ENCODE measurements around the gene MALT1. TPM values are rescaled to one million over a fixed set of nuclear protein-coding genes. Genes with fewer than 3 reads are reported as not detected.
"Not testable (repeated sequence)": the region's sequence is repeated elsewhere in the genome, so short reads cannot be mapped to it uniquely, and the experiment has no call there.

Gene MALT1
- total RNA-seq, 1 donor from 2014 or later, result 29.7 TPM

DNA sequence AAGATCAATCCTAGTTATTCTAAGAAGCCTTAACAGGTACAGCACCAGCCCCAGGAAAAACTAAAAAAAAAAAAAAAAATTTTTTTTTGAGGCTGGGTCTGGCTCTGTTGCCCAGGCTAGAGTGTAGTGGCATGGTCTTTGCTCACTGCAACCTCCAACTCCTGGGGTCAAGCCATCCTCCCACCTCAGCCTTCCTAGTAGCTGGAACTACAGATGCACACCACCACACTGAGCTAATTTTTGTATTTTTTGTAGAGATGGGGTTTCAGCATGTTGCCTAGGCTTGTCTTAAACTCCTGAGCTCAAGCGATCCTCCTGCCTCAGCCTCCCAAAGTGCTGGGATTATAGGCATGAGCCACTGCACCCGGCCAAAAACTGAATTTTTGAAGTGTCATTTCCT lies 32.0 kb upstream of the MALT1 start:
- H3K9me3 Mint-ChIP-seq, result peaks cover 5% of the 10 kb centered on the region
- H3K27me3 Mint-ChIP-seq, result peaks cover 4% of the 10 kb centered on the region
- H3K4me1 Mint-ChIP-seq (ENCODE audit: unreplicated experiment), result peaks cover 7% of the 10 kb centered on the region
- H3K4me3 Mint-ChIP-seq, result no peak overlapping the region
- no peaks in the 10 kb centered on the region for H3K36me3 Mint-ChIP-seq
- no peak for DNase-seq (ENCODE audit: extremely low spot score, unreplicated experiment)
- H3K27ac Mint-ChIP-seq, result no peak overlapping the region
- TF ChIP-seq, protein P1, sequence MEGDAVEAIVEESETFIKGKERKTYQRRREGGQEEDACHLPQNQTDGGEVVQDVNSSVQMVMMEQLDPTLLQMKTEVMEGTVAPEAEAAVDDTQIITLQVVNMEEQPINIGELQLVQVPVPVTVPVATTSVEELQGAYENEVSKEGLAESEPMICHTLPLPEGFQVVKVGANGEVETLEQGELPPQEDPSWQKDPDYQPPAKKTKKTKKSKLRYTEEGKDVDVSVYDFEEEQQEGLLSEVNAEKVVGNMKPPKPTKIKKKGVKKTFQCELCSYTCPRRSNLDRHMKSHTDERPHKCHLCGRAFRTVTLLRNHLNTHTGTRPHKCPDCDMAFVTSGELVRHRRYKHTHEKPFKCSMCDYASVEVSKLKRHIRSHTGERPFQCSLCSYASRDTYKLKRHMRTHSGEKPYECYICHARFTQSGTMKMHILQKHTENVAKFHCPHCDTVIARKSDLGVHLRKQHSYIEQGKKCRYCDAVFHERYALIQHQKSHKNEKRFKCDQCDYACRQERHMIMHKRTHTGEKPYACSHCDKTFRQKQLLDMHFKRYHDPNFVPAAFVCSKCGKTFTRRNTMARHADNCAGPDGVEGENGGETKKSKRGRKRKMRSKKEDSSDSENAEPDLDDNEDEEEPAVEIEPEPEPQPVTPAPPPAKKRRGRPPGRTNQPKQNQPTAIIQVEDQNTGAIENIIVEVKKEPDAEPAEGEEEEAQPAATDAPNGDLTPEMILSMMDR (conservative IDR thresholded peaks at IDR 0.05), result no peak

GRCh38 chr18:58639751-58640427 lies 31.4 kb upstream of the MALT1 start:
- no peak for DNase-seq (ENCODE audit: extremely low spot score, unreplicated experiment)
- Mint-ChIP-seq H3K4me3 (no peak overlapping the region), H3K9me3 (peaks cover 5% of the 10 kb centered on the region), H3K27ac (no peak overlapping the region), H3K4me1 (ENCODE audit: unreplicated experiment) (peaks cover 7% of the 10 kb centered on the region), H3K36me3 (no peaks in the 10 kb centered on the region), H3K27me3 (peaks cover 4% of the 10 kb centered on the region)
- TF ChIP-seq, protein P1 (conservative IDR thresholded peaks at IDR 0.05), result no peak

GRCh38 chr18:58640428-58640805 lies 30.8 kb upstream of the MALT1 start:
- peaks cover 4% of the 10 kb centered on the region for H3K27me3 Mint-ChIP-seq
- H3K4me3 Mint-ChIP-seq, result no peak overlapping the region
- no peak overlapping the region for H3K27ac Mint-ChIP-seq
- TF ChIP-seq, protein P1 (conservative IDR thresholded peaks at IDR 0.05), result no peak
- H3K36me3 Mint-ChIP-seq, result no peaks in the 10 kb centered on the region
- H3K9me3 Mint-ChIP-seq, result peaks cover 5% of the 10 kb centered on the region
- no peak for DNase-seq (ENCODE audit: extremely low spot score, unreplicated experiment)
- H3K4me1 Mint-ChIP-seq (ENCODE audit: unreplicated experiment), result peaks cover 7% of the 10 kb centered on the region

DNA sequence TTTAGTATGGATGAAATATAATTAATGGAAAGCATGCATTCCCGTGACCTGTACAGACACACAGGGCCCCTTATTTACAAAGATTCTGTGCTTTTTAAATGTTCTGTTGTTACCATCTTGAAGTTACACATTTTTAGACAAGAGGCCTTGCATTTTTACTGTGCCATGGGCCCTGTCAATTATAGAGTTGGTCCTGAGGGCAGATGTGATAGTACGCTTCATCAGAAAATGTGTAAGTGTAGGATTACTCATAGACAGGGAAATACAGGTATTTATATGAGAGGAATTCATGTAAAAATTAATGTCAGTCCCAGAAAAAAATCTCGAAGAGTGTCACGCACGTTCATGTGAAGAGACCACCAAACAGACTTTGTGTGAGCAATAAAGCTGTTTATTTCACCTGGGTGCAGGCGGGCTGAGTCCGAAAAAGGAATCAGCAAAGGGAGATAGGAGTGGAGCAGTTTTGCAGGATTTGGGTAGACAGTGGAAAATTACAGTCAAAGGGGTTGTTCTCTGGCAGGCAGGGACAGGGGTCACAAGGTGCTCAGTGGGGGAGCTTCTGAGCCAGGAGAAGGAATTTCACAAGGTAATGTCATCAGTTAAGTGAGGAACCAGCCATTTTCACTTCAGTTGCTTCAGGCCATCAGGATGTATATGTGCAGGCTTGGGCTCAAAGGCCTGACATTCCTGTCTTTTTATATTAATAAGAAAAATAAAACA lies 30.2 kb upstream of the MALT1 start:
- peaks cover 7% of the 10 kb centered on the region for H3K4me1 Mint-ChIP-seq (ENCODE audit: unreplicated experiment)

DNA sequence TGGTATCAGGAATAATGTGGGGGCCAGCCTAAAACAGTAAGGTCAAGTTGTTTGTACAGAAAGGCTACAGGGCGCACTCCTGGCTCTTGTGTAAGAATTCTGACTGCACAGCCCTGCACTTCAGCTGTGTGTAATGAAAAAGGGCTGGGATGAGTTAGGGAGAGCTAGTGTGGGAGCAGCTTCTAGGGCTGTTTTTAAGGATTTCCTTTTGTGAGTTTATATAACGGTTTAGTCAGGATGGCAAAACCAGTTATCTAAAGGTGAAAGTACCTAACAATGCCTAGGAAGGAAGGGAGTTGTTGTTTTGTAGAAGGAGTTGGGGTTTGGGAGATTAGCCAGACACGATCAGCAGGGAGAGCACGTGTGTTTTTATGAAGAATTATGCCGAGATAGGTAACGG lies 27.7 kb upstream of the MALT1 start:
- not testable (repeated sequence) for H3K27me3 Mint-ChIP-seq; H3K4me3 Mint-ChIP-seq; H3K27ac Mint-ChIP-seq; H3K9me3 Mint-ChIP-seq; DNase-seq (ENCODE audit: extremely low spot score, unreplicated experiment); H3K36me3 Mint-ChIP-seq; H3K4me1 Mint-ChIP-seq (ENCODE audit: unreplicated experiment)

More for the DNA sequence above, 30.2 kb upstream of the MALT1 start:
- H3K36me3 Mint-ChIP-seq, result no peaks in the 10 kb centered on the region
- no peak overlapping the region for H3K4me3 Mint-ChIP-seq
- no peak for DNase-seq (ENCODE audit: extremely low spot score, unreplicated experiment)
- TF ChIP-seq, protein P1 (conservative IDR thresholded peaks at IDR 0.05), result no peak
- no peak overlapping the region for H3K27ac Mint-ChIP-seq
- peaks cover 4% of the 10 kb centered on the region for H3K27me3 Mint-ChIP-seq
- H3K9me3 Mint-ChIP-seq, result peaks cover 5% of the 10 kb centered on the region

DNA sequence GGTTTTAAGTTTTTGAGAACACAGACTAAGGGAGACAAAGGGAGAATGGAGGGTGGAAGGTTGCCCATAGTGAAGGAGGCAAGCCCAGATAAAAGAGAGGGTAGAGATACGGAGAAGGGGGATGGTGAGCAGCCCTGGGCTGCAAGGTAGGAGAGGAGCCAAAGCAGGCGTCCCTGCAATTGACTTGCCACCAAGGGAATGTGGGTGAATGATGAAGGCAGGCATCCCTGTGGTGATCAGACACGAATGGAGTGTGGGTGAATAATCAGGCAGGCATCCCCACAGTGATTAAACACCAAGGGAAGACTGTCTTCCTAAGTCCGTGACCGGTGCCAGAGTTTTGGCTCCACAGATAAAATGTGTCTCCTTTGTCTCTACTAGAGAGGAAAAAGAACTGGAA lies 25.9 kb upstream of the MALT1 start:
- DNase-seq (ENCODE audit: extremely low spot score, unreplicated experiment), result no peak
- TF ChIP-seq, protein P1 (conservative IDR thresholded peaks at IDR 0.05), result no peak
- Mint-ChIP-seq H3K36me3 (no peaks in the 10 kb centered on the region), H3K9me3 (no peaks in the 10 kb centered on the region), H3K27me3 (no peaks in the 10 kb centered on the region), H3K4me1 (ENCODE audit: unreplicated experiment) (no peaks in the 10 kb centered on the region), H3K27ac (no peak overlapping the region), H3K4me3 (no peak overlapping the region)

Data from type B pancreatic cell (in vitro differentiated cells).